Keratinocyte (primary cell): Measurements from ENCODE around the gene SACS. TPM values are rescaled to one million over a fixed set of nuclear protein-coding genes. Genes with fewer than 3 reads are reported as not detected.

Experiments used
- DNase-seq: peaks from one replicate; pipeline ENCODE4 v3.0.0-alpha.2; 2011; ENCODE audit warnings: low read depth, missing footprints, low spot score
- FAIRE-seq: peaks from 2 replicates; lab custom pipeline; 2011; peaks lifted over from hg19 to GRCh38; lab: Jason Lieb, UNC
- H2AFZ ChIP-seq: 2 replicates; pipeline ENCODE4 v1.6.0; 2012; ENCODE audit warnings: low read length, control low read depth, inconsistent platforms; ENCODE audit not compliant: control insufficient read depth
- H3K27ac ChIP-seq: 2 replicates; pipeline ENCODE4 v1.5.1; 2011; ENCODE audit warnings: low read length; ENCODE audit not compliant: control insufficient read depth, insufficient read depth
- H3K27me3 ChIP-seq: 3 replicates; pipeline ENCODE4 v1.6.0; 2011; ENCODE audit warnings: low read length; ENCODE audit not compliant: control insufficient read depth, insufficient read depth; ENCODE audit errors: extremely low read depth
- H3K36me3 ChIP-seq, 2 experiments: 2 replicates in 1 of 2; 3 replicates in 1 of 2; pipeline ENCODE4 v1.5.1; 2011; ENCODE audit warnings: low read length in 2 of 2, mild to moderate bottlenecking in 1 of 2; ENCODE audit not compliant: control insufficient read depth in 2 of 2, insufficient read depth in 2 of 2; ENCODE audit errors: extremely low read depth in 1 of 2
- H3K4me1 ChIP-seq: 3 replicates; pipeline ENCODE4 v1.5.1; 2011; ENCODE audit warnings: low read length; ENCODE audit not compliant: control insufficient read depth, insufficient read depth; ENCODE audit errors: extremely low read depth
- H3K4me2 ChIP-seq: 3 replicates; pipeline ENCODE4 v1.6.0; 2011; ENCODE audit warnings: low read depth, low read length; ENCODE audit not compliant: control insufficient read depth, insufficient read depth; ENCODE audit errors: extremely low read depth
- H3K4me3 ChIP-seq, 3 experiments: fragments of 200-600 bp in 1 of 3; sonication (generic) in 1 of 3; 2 replicates in 2 of 3; 3 replicates in 1 of 3; pipeline ENCODE4 v1.5.1; 2011 to 2016; ENCODE audit warnings: low read length in 3 of 3, mild to moderate bottlenecking in 3 of 3, control low read depth in 2 of 3, inconsistent platforms in 1 of 3, low read depth in 1 of 3, mixed read lengths in 1 of 3, mixed run types in 1 of 3, moderate library complexity in 1 of 3; ENCODE audit not compliant: control insufficient read depth in 2 of 3, insufficient read depth in 2 of 3; ENCODE audit errors: extremely low read depth in 1 of 3
- H3K79me2 ChIP-seq: 2 replicates; pipeline ENCODE4 v1.6.0; 2012; ENCODE audit warnings: low read length; ENCODE audit not compliant: control insufficient read depth, insufficient read depth
- H3K9ac ChIP-seq: 3 replicates; pipeline ENCODE4 v1.6.0; 2011; ENCODE audit warnings: low read length; ENCODE audit not compliant: control insufficient read depth, insufficient read depth; ENCODE audit errors: extremely low read depth
- H3K9me1 ChIP-seq: 3 replicates; pipeline ENCODE4 v1.6.0; 2011; ENCODE audit warnings: low read length; ENCODE audit not compliant: control insufficient read depth, insufficient read depth; ENCODE audit errors: extremely low read depth
- H3K9me3 ChIP-seq: 2 replicates; pipeline ENCODE4 v1.5.1; 2012; ENCODE audit warnings: low read depth, low read length; ENCODE audit not compliant: control insufficient read depth
- H4K20me1 ChIP-seq: 3 replicates; pipeline ENCODE4 v1.6.0; 2011; ENCODE audit warnings: low read length; ENCODE audit not compliant: control insufficient read depth, insufficient read depth; ENCODE audit errors: extremely low read depth
- CTCF ChIP-seq, 3 experiments: IDR thresholded peaks in 1 of 3; conservative IDR thresholded peaks in 1 of 3; optimal IDR thresholded peaks in 1 of 3; 2 replicates in 2 of 3; 3 replicates in 1 of 3; pipeline versions ENCODE3 to v1.5.1; 2011; ENCODE audit warnings: low read length in 3 of 3, mild to moderate bottlenecking in 3 of 3, moderate library complexity in 2 of 3, control low read depth in 1 of 3, inconsistent platforms in 1 of 3; ENCODE audit not compliant: insufficient read depth in 2 of 3; ENCODE audit errors: extremely low read depth in 1 of 3
- EZH2 ChIP-seq: IDR thresholded peaks from one replicate; pipeline ENCODE4 v1.6.1; 2012; ENCODE audit warnings: inconsistent platforms, mild to moderate bottlenecking, low read length, moderate library complexity
- dilution Hi-C: fragments of 300-500 bp; cut with MboI; formaldehyde crosslinking; loops from one replicate; pipeline ENCODE4 v1.7.0; 2020; ENCODE audit warnings: low sequenced_read_pairs; ENCODE audit not compliant: extremely low pct_ligation_motif_present
- polyA plus RNA-seq, 5 experiments: library from polyadenylated mRNA; depleted of rRNA in 3 of 5; stranded (reverse) in 3 of 5; stranded (forward) in 1 of 5; unstranded in 1 of 5; fragments of >200 nt; gene quantifications; 1 replicate in 1 of 5; 2 replicates in 3 of 5; 3 replicates in 1 of 5; pipeline versions ENCODE4 v1.2.1 to v1.2.3, GENCODE V29; 2011 to 2012; ENCODE audit warnings: missing spikeins in 2 of 5, low read depth in 1 of 5, low replicate concordance in 1 of 5

SACS gene
- polyA plus RNA-seq, 1 donor (not counting 4 experiments of a cell fraction or from before 2014, with no cell fraction given): 13.5 TPM

GRCh38 chr13:23359882-23360281 lies 73.6 kb downstream of the SACS start:
- no peaks in the 10 kb centered on the region for H3K79me2 ChIP-seq
- DNase-seq (no peak), FAIRE-seq (no peak)

GRCh38 chr13:23357349-23357748 lies 76.2 kb downstream of the SACS start:
- Histone ChIP-seq H3K9ac (no peak overlapping the region), H3K4me1 (peaks cover 2% of the 10 kb centered on the region), H3K9me3 (no peaks in the 10 kb centered on the region), H4K20me1 (no peaks in the 10 kb centered on the region), H3K27me3 (no peaks in the 10 kb centered on the region), H3K79me2 (no peaks in the 10 kb centered on the region), H3K27ac (no peak overlapping the region), H3K36me3 (peaks cover 13 to 28% of the 10 kb centered on the region in 2 experiments), H3K9me1 (no peaks in the 10 kb centered on the region), H3K4me3 (no peak overlapping the region), H2AFZ (no peak overlapping the region), H3K4me2 (no peak overlapping the region)
- DNase-seq (no peak), FAIRE-seq (no peak)
- TF ChIP-seq EZH2 (no peak), CTCF (optimal IDR thresholded peaks at IDR 0.05 in 1 of 3, IDR thresholded peaks at IDR 0.05 in 1 of 3, conservative IDR thresholded peaks at IDR 0.05 in 1 of 3; ENCODE audit: extremely low read depth in 1 of 3, insufficient read depth in 2 of 3, low read length in 3 of 3) (no peak)
- dilution Hi-C loops: no loop called here

More at GRCh38 chr13:23359882-23360281, 73.6 kb downstream of the SACS start:
- TF ChIP-seq EZH2 (no peak), CTCF (optimal IDR thresholded peaks at IDR 0.05 in 1 of 3, IDR thresholded peaks at IDR 0.05 in 1 of 3, conservative IDR thresholded peaks at IDR 0.05 in 1 of 3; ENCODE audit: extremely low read depth in 1 of 3, insufficient read depth in 2 of 3, low read length in 3 of 3) (no peak)
- H3K4me1 ChIP-seq: no peaks in the 10 kb centered on the region
- dilution Hi-C loops: no loop called here
- H3K9ac ChIP-seq: no peak overlapping the region
- H3K4me2 ChIP-seq: no peak overlapping the region
- no peaks in the 10 kb centered on the region for H3K9me1 ChIP-seq
- H3K9me3 ChIP-seq: no peaks in the 10 kb centered on the region
- no peaks in the 10 kb centered on the region for H4K20me1 ChIP-seq
- no peak overlapping the region for H3K27ac ChIP-seq
- no peak overlapping the region for H2AFZ ChIP-seq
- H3K4me3 ChIP-seq: no peak overlapping the region
- no peaks in the 10 kb centered on the region for H3K27me3 ChIP-seq
- peaks cover 14 to 28% of the 10 kb centered on the region in 2 experiments for H3K36me3 ChIP-seq
